PC-9 (cell line): ENCODE measurements around the gene RECQL5. TPM values are rescaled to one million over a fixed set of nuclear protein-coding genes. Genes with fewer than 3 reads are reported as not detected.

ENCODE experiments used
- BruUV-seq: library from RNA; stranded (reverse); fragments of 400-500 nt; replicated peaks from 2 replicates; lab custom pipeline; 2021; lab: Mats Ljungman, UMichigan
- CTCF ChIA-PET: fragments of 300-600 bp; sonication (Branson Sonifier 250); formaldehyde crosslinking; loops from one replicate; lab custom pipeline; 2022; ENCODE audit warnings: antibody characterized with exemption; lab: Charles Lee
- POLR2A ChIA-PET: fragments of 300-600 bp; sonication (Branson Sonifier 250); formaldehyde crosslinking; loops from one replicate; lab custom pipeline; 2022; ENCODE audit warnings: antibody characterized with exemption; ENCODE audit not compliant: unreplicated experiment; lab: Charles Lee
- DNase-seq, 2 experiments: peaks; one replicate each; pipeline versions ENCODE4 v3.0.0 to v3.0.0-alpha.2; 2015 to 2022; ENCODE audit warnings: mixed read lengths in 1 of 2
- H2AFZ ChIP-seq: fragments of 200-600 bp; sonication (generic); 2 replicates; pipeline ENCODE4 v1.8.1; 2017; ENCODE audit warnings: antibody characterized with exemption
- H3F3A ChIP-seq: fragments of 200-600 bp; sonication (generic); 2 replicates; pipeline ENCODE4 v1.8.1; 2017; ENCODE audit warnings: antibody characterized with exemption, mild to moderate bottlenecking, low read depth; ENCODE audit not compliant: insufficient read depth
- H3K27ac ChIP-seq: fragments of 200-600 bp; sonication (generic); 2 replicates; pipeline ENCODE4 v1.6.1; 2016; ENCODE audit warnings: mixed run types
- H3K27me3 ChIP-seq: fragments of 200-600 bp; sonication (generic); 2 replicates; pipeline ENCODE4 v1.6.1; 2016; ENCODE audit warnings: low read depth, mixed run types; ENCODE audit not compliant: insufficient read depth
- H3K36me3 ChIP-seq: fragments of 200-600 bp; sonication (generic); 2 replicates; pipeline ENCODE4 v1.6.1; 2016; ENCODE audit warnings: low read depth, mixed run types
- H3K4me1 ChIP-seq: fragments of 200-600 bp; sonication (generic); replicated peaks from 2 replicates; pipeline ENCODE4 v1.6.1; 2016; ENCODE audit warnings: mixed run types; ENCODE audit not compliant: insufficient read depth
- H3K4me2 ChIP-seq: fragments of 200-600 bp; sonication (generic); 2 replicates; pipeline ENCODE4 v1.6.1; 2017; ENCODE audit warnings: mixed run types
- H3K4me3 ChIP-seq: fragments of 200-600 bp; sonication (generic); 2 replicates; pipeline ENCODE4 v1.6.1; 2016; ENCODE audit warnings: mixed run types
- H3K79me2 ChIP-seq: fragments of 200-600 bp; sonication (generic); 2 replicates; pipeline ENCODE4 v1.6.1; 2017; ENCODE audit warnings: low read depth, mixed run types
- H3K9me2 ChIP-seq: fragments of 200-600 bp; sonication (generic); 2 replicates; pipeline ENCODE4 v1.8.1; 2017; ENCODE audit warnings: mild to moderate bottlenecking; ENCODE audit not compliant: insufficient read depth
- H3K9me3 ChIP-seq: fragments of 200-600 bp; sonication (generic); 2 replicates; pipeline ENCODE4 v1.8.1; 2016; ENCODE audit warnings: low read depth; ENCODE audit not compliant: insufficient read depth
- H4K20me1 ChIP-seq: fragments of 200-600 bp; sonication (generic); 2 replicates; pipeline ENCODE4 v1.8.1; 2017; ENCODE audit not compliant: insufficient read depth
- EZH2 ChIP-seq: fragments of 200-600 bp; sonication (generic); IDR thresholded peaks from 2 replicates; pipeline ENCODE4 v1.8.0; 2017; ENCODE audit warnings: antibody characterized with exemption, low read depth
- intact Hi-C: fragments of 100-400 bp; cut with micrococcal nuclease; formaldehyde crosslinking; loops from one replicate; pipeline ENCODE4 v1.10.0; 2022; ENCODE audit not compliant: unreplicated experiment
- total RNA-seq: library from RNA; stranded (reverse); gene quantifications from 2 replicates; pipeline ENCODE4 v1.2.3, GENCODE V29; 2021
- TF ChIP-seq, protein P1 (sequence below): fragments of 200-600 bp; sonication (generic); conservative IDR thresholded peaks from 2 replicates; pipeline ENCODE4 v1.6.1; 2017; ENCODE audit warnings: mixed run types, antibody characterized with exemption, mild to moderate bottlenecking, moderate library complexity

The RECQL5 gene
- total RNA-seq, 1 experiment from 2014 or later, result 41.0 TPM

DNA sequence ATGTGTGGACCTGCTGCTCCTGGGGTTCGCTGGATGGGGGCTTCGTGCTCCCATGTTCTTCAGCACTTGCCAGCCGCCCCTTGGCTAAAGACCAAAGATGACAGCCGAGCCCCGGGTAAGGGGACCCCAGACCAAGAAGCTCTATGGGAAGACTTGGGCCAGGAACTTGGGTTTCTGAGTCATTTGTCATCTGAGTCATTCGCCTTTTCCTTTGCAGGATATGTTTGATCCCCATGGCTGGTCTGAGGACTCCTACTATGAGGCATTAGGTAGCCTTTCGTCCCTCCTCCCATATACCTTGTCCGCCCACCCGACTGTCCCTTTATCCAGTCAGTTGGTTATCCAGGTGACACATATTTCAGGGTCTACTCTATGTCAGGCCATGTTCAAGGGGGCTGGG lies 36.6 kb upstream of the RECQL5 start:
- Histone ChIP-seq H3K4me2 (no peak overlapping the region), H4K20me1 (no peaks in the 10 kb centered on the region), H3K27ac (no peak overlapping the region), H2AFZ (no peak overlapping the region), H3K79me2 (peaks cover 18% of the 10 kb centered on the region), H3K36me3 (peaks cover 15% of the 10 kb centered on the region; the same call in 1 of the 2 replicates), H3F3A (peaks cover 45% of the 10 kb centered on the region), H3K4me3 (no peak overlapping the region), H3K9me2 (no peaks in the 10 kb centered on the region), H3K4me1 (peaks cover 61% of the 10 kb centered on the region), H3K9me3 (no peaks in the 10 kb centered on the region), H3K27me3 (no peaks in the 10 kb centered on the region)
- POLR2A ChIA-PET, result interaction anchor here (0.6 kb wide), 1 partner anchor 140 kb away, joined by 3 read pairs; no protein-coding TSS in a partner anchor
- intact Hi-C loops, result no loop called here
- no TSS peak for BruUV-seq
- DNase-seq, result no peak
- TF ChIP-seq, protein P1, sequence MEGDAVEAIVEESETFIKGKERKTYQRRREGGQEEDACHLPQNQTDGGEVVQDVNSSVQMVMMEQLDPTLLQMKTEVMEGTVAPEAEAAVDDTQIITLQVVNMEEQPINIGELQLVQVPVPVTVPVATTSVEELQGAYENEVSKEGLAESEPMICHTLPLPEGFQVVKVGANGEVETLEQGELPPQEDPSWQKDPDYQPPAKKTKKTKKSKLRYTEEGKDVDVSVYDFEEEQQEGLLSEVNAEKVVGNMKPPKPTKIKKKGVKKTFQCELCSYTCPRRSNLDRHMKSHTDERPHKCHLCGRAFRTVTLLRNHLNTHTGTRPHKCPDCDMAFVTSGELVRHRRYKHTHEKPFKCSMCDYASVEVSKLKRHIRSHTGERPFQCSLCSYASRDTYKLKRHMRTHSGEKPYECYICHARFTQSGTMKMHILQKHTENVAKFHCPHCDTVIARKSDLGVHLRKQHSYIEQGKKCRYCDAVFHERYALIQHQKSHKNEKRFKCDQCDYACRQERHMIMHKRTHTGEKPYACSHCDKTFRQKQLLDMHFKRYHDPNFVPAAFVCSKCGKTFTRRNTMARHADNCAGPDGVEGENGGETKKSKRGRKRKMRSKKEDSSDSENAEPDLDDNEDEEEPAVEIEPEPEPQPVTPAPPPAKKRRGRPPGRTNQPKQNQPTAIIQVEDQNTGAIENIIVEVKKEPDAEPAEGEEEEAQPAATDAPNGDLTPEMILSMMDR, result no peak
- no peak for TF ChIP-seq EZH2
- CTCF ChIA-PET, result no interaction called here

DNA sequence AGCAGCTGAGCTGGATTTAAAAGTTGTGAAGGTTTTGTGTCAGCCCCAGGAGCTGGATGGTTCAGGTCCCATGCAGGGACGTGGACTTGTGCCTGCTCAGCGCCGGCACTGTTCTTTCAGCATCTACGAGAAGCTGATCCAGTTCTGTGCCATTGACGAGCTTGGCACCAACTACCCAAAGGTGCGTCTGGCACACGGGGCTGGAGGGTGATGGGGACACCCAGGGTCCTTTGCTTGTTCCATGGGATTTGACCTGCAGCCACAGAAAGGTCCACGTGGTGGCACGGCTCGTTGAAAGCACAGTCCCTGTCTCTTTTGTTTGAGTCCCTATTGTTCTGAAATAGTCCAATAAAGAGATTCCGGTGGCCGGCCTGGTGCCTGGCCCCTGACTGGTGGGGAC lies 36.2 kb upstream of the RECQL5 start:
- TF ChIP-seq EZH2, result no peak
- TF ChIP-seq, protein P1, result no peak
- POLR2A ChIA-PET, result no interaction called here
- Histone ChIP-seq H4K20me1 (no peaks in the 10 kb centered on the region), H3K4me1 (peaks cover 61% of the 10 kb centered on the region), H3K9me3 (no peaks in the 10 kb centered on the region), H2AFZ (no peak overlapping the region), H3F3A (peaks cover 45% of the 10 kb centered on the region), H3K4me2 (no peak overlapping the region), H3K9me2 (no peaks in the 10 kb centered on the region), H3K36me3 (peaks cover 15% of the 10 kb centered on the region; the same call in 1 of the 2 replicates), H3K27me3 (no peaks in the 10 kb centered on the region), H3K27ac (no peak overlapping the region), H3K4me3 (no peak overlapping the region), H3K79me2 (peaks cover 22% of the 10 kb centered on the region)
- CTCF ChIA-PET, result no interaction called here
- DNase-seq, result no peak
- no TSS peak for BruUV-seq
- intact Hi-C loops, result no loop called here

DNA sequence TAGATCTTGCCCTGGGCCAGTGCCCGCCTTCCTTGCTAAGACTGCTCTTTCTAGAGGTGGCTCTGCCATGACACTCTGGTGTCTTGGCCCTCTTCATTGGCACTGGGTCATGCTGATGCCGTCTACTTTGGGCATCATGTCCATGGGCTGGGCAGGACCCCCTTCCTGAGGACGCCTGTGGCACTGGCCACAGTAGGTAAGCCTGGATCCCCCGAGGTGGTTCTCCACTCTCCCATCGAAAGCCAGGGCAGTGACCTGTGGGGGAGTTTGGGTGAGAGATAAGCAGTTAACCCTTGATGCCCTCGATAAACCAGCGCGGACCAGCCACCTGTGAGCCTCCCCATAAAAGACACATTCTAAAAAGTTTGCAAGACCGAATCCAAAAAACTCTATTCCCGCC lies 34.3 kb upstream of the RECQL5 start:
- peaks cover 13% of the 10 kb centered on the region; the same call in 1 of the 2 replicates for H3K36me3 ChIP-seq
- H4K20me1 ChIP-seq, result no peaks in the 10 kb centered on the region
- peaks cover 61% of the 10 kb centered on the region for H3K4me1 ChIP-seq
- peak overlapping the region; percentile 71 for H3K27ac ChIP-seq
- H3F3A ChIP-seq, result peaks cover 49% of the 10 kb centered on the region
- no peaks in the 10 kb centered on the region for H3K9me2 ChIP-seq
- no TSS peak for BruUV-seq
- no peaks in the 10 kb centered on the region for H3K27me3 ChIP-seq
- ChIA-PET POLR2A (no interaction called here), CTCF (no interaction called here)
- no peak overlapping the region for H3K4me3 ChIP-seq
- H3K4me2 ChIP-seq, result peak overlapping the region; percentile 59
- intact Hi-C loops, result no loop called here
- H3K79me2 ChIP-seq, result peaks cover 29% of the 10 kb centered on the region
- no peak for DNase-seq
- TF ChIP-seq EZH2, result no peak
- TF ChIP-seq, protein P1, result no peak
- H2AFZ ChIP-seq, result no peak overlapping the region
- H3K9me3 ChIP-seq, result no peaks in the 10 kb centered on the region
